Right lobe of liver (tissue), 6 donors: Measurements from ENCODE around the gene DDX46. TPM values are rescaled to one million over a fixed set of nuclear protein-coding genes. Genes with fewer than 3 reads are reported as not detected.
"Not testable (repeated sequence)": the region's sequence is repeated elsewhere in the genome, so short reads cannot be mapped to it uniquely, and the experiment has no call there.

ENCODE experiments used
- ATAC-seq, 4 donors: fragments of 200-7000 bp; cut with Tn5 transposase; one replicate each; pipeline ENCODE4 v1.9.1; 2020; ENCODE audit warnings: mild to moderate bottlenecking in 4 of 4, moderate library complexity in 4 of 4
- DNase-seq, 3 donors: peaks; one replicate each; pipeline ENCODE4 v3.0.0-alpha.2; 2020
- H3K27ac ChIP-seq, 3 donors: fragments of 200-600 bp; one replicate each; pipeline ENCODE4 v1.8.0; 2022
- H3K27me3 ChIP-seq, 2 donors: fragments of 200-600 bp; one replicate each; pipeline ENCODE4 v1.8.0; 2022
- H3K36me3 ChIP-seq, 4 donors: fragments of 200-600 bp; sonication (generic) in 1 of 4; one replicate each; pipeline versions ENCODE4 v1.5.1 to v1.8.0; 2017 to 2022; ENCODE audit warnings: control low read depth in 1 of 4
- H3K4me1 ChIP-seq, 4 donors: fragments of 200-600 bp; sonication (generic) in 1 of 4; one replicate each; pipeline versions ENCODE4 v1.5.1 to v1.8.0; 2017 to 2022; ENCODE audit warnings: control low read depth in 1 of 4
- H3K4me3 ChIP-seq, 3 donors: fragments of 200-600 bp; one replicate each; pipeline ENCODE4 v1.8.0; 2022
- H3K9me3 ChIP-seq, 4 donors: fragments of 200-600 bp; sonication (generic) in 1 of 4; one replicate each; pipeline versions ENCODE4 v1.5.1 to v1.8.0; 2017 to 2022; ENCODE audit warnings: control low read depth in 1 of 4
- CTCF ChIP-seq, 4 donors: fragments of 200-600 bp in 3 of 4; fragments of 450-650 bp in 1 of 4; IDR thresholded peaks; one replicate each; pipeline versions ENCODE4 v1.5.1 to v1.8.0; 2016 to 2022; ENCODE audit warnings: antibody characterized with exemption in 4 of 4, mild to moderate bottlenecking in 2 of 4
- POLR2A ChIP-seq: fragments of 450-650 bp; IDR thresholded peaks from one replicate; pipeline ENCODE4 v1.6.1; 2017; ENCODE audit warnings: antibody characterized with exemption, mild to moderate bottlenecking
- WGBS: methylation state at CpG from one replicate; pipeline ENCODE4 v1.1.6; 2018; ENCODE audit warnings: low coverage, low lambda C conversion rate; ENCODE audit not compliant: insufficient coverage; ENCODE audit errors: missing lambda C conversion rate; 5-methylcytosine and 5-hydroxymethylcytosine counted together
- intact Hi-C, 2 donors: fragments of 100-400 bp; cut with DNase I; formaldehyde crosslinking; loops; one replicate each; pipeline versions ENCODE4 v1.11.2 to v1.14.1; 2022
- long read RNA-seq: library from polyadenylated mRNA; unstranded; transcript quantifications from one replicate; pipeline ENCODE4 v2.0.0, GENCODE V29; 2019
- total RNA-seq, 6 experiments: library from RNA; depleted of rRNA in 2 of 6; stranded (reverse); fragments of >200 nt in 2 of 6; fragmentation: NEBNext Ultra II Directional in 3 of 6; extraction: Animal tissue kit (Norgen Biotek cat#: 25700) in 3 of 6; gene quantifications; one replicate each; pipeline versions ENCODE4 v1.1.0 to v1.2.4, GENCODE V29; 2016 to 2023
- donor health status: DM: no; HTN: yes; CAD: no.
- donor health status: DM: no; HTN: no; CAD: no.
- donor health status: DM: no; HTN: no; CAD: no.
- donor health status: DM: no; HTN: yes; CAD: no.
- donor health status: DM: no; HTN: yes; CAD: no.

DDX46 gene
- 10 to 100 TPM; 13.6 to 22.6 (median 20.6) TPM for total RNA-seq
- long read RNA-seq, partial matches to known transcripts: 14 of 15 reads
- long read RNA-seq, other reads (novel, unspliced or antisense): 1 of 15 reads

- peak within 1 kb of the TSS in 2 of 3 donors; percentile 20 to 49 for H3K27ac ChIP-seq
- peaks cover 0 to 14% (median 6%) of the 10 kb centered on the region in 4 donors for H3K4me1 ChIP-seq
- H3K9me3 ChIP-seq: no peaks in the 10 kb centered on the region
- WGBS: under 1% methylated on average over 16 of the region's 73 CpGs
- TF ChIP-seq CTCF (IDR thresholded peaks at IDR 0.05) (peak; percentile 76 to 93 (median 88)), POLR2A (peak; percentile 73)
- no peaks in the 10 kb centered on the region for H3K27me3 ChIP-seq
- H3K4me3 ChIP-seq: peak within 1 kb of the TSS; percentile 72 to 90 (median 79)
- ATAC-seq (peak; percentile 100), DNase-seq (peak; percentile 93 to 94 (median 93))
- intact Hi-C loops: no loop called here
- no peaks in the 10 kb centered on the region for H3K36me3 ChIP-seq
These were observed at the start of gene DDX46 for GRCh38 chr5:134758504-134759341. DDX46 (plus strand) TSS chr5:134758779; CDS start chr5:134758939, 160 bp downstream.

- ATAC-seq (no peak), DNase-seq (no peak)
- Histone ChIP-seq H3K4me1 (no peaks in the 10 kb centered on the region), H3K9me3 (no peaks in the 10 kb centered on the region), H3K27me3 (no peaks in the 10 kb centered on the region), H3K36me3 (peaks cover 0 to 89% (median 41%) of the 10 kb centered on the region in 4 donors), H3K27ac (no peak overlapping the region), H3K4me3 (no peak overlapping the region)
- 100% methylated on average over 2 of the region's 5 CpGs for WGBS
- intact Hi-C loops: no loop called here
- no peak for TF ChIP-seq CTCF (IDR thresholded peaks at IDR 0.05)
- no peak for TF ChIP-seq POLR2A
These were observed 44.5 kb upstream of the DDX46 start for GRCh38 chr5:134714120-134714519.

- Histone ChIP-seq H3K27ac (no peak overlapping the region), H3K36me3 (peaks cover 0 to 89% (median 39%) of the 10 kb centered on the region in 4 donors), H3K27me3 (no peaks in the 10 kb centered on the region), H3K4me1 (no peaks in the 10 kb centered on the region), H3K9me3 (no peaks in the 10 kb centered on the region), H3K4me3 (no peak overlapping the region)
- TF ChIP-seq POLR2A: no peak
- TF ChIP-seq CTCF (IDR thresholded peaks at IDR 0.05): no peak
- ATAC-seq (no peak), DNase-seq (no peak)
- 97% methylated on average over 3 of the region's 3 CpGs for WGBS
- intact Hi-C loops: no loop called here
These were observed 44.0 kb upstream of the DDX46 start for GRCh38 chr5:134714541-134714940.

- DNase-seq, ATAC-seq, intact Hi-C loops, H3K4me3 ChIP-seq, H3K9me3 ChIP-seq, H3K27ac ChIP-seq, H3K4me1 ChIP-seq, H3K27me3 ChIP-seq: not testable (repeated sequence)
- peaks cover 0 to 88% (median 38%) of the 10 kb centered on the region in 4 donors for H3K36me3 ChIP-seq
- WGBS: 96% methylated on average over 4 of the region's 4 CpGs
These were observed 43.1 kb upstream of the DDX46 start for GRCh38 chr5:134715466-134715865.

GRCh38 chr5:134724872-134725271, 33.7 kb upstream of the DDX46 start:
- Histone ChIP-seq H3K9me3 (no peaks in the 10 kb centered on the region), H3K36me3 (peaks cover 0 to 59% (median 20%) of the 10 kb centered on the region in 4 donors), H3K4me3 (no peak overlapping the region), H3K27ac (no peak overlapping the region), H3K27me3 (no peaks in the 10 kb centered on the region), H3K4me1 (no peaks in the 10 kb centered on the region)
- TF ChIP-seq CTCF (IDR thresholded peaks at IDR 0.05) (no peak), POLR2A (no peak)
- no peak for DNase-seq
- no peak for ATAC-seq
- intact Hi-C loops: no loop called here
- WGBS: 93% methylated on average over 1 of the region's 1 CpG
